ENCODE results near the gene FBXW11.
"Not testable (repeated sequence)": the region's sequence is repeated elsewhere in the genome, so short reads cannot be mapped to it uniquely, and the experiment has no call there.

The FBXW11 gene

GRCh38 chr5:171951218-171951617, 55.2 kb downstream of the FBXW11 start:
- DNase-seq = no peak

- DNase-seq = no peak
Measured at GRCh38 chr5:171946000-171946781, 60.2 kb downstream of the FBXW11 start.

DNA sequence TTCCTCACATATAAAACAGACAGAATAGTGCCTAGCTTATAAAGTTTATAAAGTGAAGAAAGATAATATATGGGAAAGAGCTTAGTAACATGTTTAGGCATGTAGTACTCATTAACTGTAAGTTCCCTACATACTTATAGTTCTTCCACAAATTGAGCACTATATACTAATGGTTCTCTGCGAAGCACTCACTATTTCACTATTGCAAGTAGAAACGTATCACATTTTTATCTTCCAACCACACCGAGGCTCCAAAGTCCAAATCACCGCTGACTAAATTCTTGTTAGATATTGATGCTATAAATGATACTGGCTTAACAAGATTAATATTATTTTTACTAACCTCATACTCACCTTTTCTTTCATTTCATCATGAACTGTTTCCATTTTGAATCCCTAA, 61.0 kb downstream of the FBXW11 start:
- no peak for DNase-seq

- DNase-seq = no peak
Measured at GRCh38 chr5:171945066-171945465, 61.4 kb downstream of the FBXW11 start.

- not testable (repeated sequence) for DNase-seq
Measured at GRCh38 chr5:171942112-171942516, 64.3 kb downstream of the FBXW11 start.

DNA sequence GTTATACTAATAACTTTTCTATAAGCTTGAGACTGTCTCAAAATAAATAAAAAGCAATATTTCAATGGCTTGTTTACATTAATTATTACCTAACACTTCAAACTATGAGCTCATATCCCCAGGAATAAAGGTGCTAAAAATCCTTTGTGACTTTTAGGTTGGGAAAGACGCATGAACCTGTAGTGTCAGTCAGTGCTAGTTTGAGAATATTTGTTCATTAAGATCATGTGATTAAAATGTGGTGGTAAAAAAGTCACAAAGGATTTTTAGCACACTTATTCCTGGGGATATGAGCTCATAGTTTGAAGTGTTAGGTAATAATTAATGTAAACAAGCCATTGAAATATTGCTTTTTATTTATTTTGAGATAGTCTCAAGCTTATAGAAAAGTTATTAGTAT, 64.8 kb downstream of the FBXW11 start:
- not testable (repeated sequence) for DNase-seq

GRCh38 chr5:171941275-171941674, 65.2 kb downstream of the FBXW11 start:
- DNase-seq = not testable (repeated sequence)

DNA sequence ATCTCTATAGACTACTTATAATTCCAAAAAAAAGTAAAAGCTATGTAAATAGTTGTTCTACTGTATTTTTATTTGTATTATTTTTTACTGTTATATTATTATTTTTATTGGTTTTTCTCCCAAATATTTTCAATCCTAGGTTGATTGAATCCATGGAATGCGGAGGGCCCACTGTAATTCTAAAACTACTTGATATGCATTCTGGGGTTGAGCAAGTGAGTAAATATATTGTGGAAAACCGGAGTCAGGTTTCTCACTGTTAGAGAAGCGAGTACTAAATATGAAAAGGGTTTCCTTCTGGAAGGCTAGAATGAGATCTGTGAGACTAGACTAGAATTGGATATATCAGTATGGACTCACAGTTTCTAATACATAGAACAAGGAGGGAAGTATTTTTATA, 66.5 kb downstream of the FBXW11 start:
- no peak for DNase-seq

GRCh38 chr5:171938358-171938757, 68.1 kb downstream of the FBXW11 start:
- no peak for DNase-seq

- DNase-seq = no peak
Measured at GRCh38 chr5:171937351-171937750, 69.1 kb downstream of the FBXW11 start.

DNA sequence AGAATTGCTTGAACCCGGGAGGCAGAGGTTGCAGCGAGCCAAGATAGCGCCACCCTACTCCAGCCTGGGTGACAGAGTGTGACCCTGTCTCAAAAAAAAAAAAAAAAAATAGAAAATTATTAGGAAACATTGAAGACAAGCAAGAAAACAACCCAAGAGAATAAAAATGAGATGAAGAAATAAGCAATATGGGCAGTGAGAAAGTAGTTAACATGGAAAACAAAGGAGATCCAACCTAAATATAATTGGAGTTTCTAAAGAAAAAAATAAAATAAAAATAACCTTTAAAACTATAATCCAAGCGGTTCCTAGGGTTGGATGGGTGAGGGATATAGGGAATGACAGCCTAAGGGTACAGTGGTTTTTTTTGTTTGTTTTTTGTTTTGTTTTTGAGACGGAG, 71.9 kb downstream of the FBXW11 start:
- DNase-seq = no peak

DNA sequence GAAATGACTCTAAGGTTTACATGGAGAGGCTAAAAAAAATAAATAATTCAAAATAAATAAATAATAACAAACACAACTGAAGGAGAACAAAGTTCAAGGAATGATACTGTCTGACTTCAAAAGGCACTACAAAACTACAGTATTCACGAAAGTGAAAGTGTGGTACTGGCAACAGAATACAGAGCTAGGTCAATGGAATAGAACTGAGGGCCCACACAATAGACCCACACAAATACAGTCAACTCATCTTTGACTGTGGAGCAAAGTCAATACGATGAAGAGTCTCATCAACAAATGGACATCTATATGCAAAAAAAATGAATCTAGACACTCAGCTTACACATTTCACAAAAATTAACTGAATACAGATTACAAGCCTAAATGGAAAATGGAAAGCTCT, 75.3 kb downstream of the FBXW11 start:
- no peak for DNase-seq

GRCh38 chr5:171927345-171927941, 79.0 kb downstream of the FBXW11 start:
- DNase-seq = no peak

DNA sequence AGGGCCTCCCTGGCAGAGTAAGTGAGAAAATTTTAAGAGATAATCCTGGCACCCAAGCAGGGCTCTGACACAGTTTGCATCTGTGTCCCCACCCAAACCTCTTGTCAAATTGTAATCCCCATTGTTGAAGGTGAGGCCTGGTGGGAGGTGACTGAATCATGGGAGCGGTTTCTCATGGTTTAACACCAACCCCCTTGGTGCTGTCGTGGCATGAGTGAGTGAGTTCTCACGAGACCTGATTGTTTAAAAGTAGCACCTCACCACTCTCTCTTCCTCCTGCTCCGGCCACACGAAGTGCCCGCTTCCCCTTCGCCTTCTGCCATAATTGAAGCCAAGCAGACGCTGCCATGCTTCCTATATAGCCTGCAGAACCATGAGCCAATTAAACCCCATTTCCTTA, 80.1 kb downstream of the FBXW11 start:
- DNase-seq = no peak

DNA sequence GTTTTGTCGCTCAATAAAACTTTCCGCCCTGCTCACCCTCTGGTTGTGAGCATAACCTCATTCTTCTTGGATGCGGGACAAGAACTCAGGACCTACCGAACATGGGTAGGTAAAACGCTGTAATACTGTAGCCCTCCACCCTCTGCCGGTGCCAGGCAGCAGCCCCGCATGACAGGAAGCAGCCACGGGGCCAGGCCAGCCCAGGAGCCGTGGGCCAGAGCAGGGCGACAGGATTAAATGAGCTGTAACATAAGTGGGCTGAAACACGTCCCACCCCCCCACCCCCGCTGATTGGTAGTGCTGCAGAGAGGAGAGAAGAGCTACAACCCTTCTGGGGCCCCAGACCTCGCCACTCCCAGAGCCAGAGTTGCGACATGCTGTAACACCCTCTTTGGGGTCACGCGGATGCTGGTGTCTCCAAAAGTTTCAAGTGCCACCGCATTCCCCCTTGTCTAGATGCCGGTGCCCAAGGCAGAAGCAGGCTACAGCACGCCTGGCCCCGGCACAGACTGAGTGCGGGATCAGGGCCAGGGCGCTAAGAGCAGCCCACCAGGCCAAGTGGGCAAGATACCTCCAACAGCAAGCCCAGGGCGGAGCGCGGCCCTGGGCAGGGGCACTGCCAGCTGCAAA, 81.8 kb downstream of the FBXW11 start:
- no peak for DNase-seq

DNA sequence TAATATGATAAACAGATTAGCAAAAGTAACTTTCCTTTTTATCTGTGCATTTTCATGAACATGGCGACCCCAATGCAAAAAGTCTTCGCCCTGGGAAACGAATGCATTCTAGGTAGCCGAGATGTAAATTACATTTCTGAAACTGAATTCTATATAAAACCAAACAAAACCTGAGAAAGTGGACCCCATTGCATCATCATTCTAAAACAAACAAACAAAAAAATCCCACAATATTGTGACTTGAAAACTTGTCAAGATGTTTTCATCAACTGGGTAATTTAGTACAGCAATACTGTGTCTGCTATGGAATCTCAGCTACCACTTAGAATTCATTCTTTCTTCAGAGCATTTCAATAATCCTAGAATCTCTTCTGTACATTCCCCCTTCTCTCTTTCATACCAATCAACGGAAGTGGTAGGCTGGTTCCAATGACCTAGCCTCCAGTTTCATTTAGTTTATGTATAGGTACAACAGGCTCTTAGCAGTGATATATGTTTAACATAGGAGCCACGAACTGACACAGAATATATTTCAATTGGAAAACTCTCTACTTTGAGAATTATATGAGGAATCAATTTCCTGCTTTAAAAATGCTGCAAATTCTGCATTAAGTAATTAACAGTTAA, 85.6 kb downstream of the FBXW11 start:
- no peak for DNase-seq

- DNase-seq = not testable (repeated sequence)
Measured at GRCh38 chr5:171915700-171916099, 90.7 kb downstream of the FBXW11 start.

DNA sequence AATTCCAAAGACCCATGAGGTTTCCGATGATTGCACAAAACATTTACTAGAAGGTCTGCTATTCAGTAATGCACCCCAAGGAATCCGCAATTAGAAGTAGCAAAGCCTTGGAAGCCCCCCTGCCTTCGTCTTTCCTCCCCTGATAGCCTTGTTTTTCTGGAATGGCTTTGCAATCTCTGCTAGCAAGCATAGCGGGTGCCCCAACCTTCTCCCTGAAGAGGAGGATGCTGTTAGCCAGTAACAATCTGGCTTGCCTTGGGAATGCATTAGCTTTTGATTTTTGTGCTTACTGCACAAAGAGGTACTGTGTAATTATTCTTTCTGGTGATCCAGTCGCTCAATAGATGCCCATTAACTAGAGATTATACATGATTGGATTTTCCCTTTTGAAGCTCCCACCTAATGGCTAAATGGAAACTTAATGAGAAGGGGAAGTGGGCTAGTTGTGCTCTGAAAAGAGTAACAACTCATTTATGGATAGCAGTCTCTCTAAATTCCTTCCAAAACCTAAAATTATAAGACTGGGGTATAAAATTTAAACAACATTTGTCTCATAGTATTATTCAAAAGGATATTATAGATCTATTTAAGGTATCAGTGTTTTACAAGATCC, 91.6 kb downstream of the FBXW11 start:
- no peak for DNase-seq

- DNase-seq = no peak
Measured at GRCh38 chr5:171913987-171914273, 92.5 kb downstream of the FBXW11 start.

DNA sequence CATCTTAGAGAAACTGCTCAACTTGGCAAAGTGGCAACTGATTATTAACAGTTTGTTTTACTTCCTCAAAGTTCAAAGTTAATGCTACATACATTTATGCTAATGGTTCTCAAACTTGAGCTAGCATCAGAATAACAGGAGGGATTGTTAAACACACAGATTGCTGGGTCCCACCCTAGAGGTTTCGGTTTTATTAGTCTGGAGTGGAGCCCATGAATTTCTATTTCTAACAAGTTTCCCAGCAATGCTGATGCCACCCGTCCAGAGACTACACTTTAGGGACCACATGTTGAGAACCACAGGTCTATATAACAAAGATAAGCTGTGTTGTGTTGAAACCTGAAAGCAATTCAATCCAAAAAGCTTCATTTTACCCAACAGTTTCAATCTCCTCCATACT, 95.3 kb downstream of the FBXW11 start:
- DNase-seq = no peak

DNA sequence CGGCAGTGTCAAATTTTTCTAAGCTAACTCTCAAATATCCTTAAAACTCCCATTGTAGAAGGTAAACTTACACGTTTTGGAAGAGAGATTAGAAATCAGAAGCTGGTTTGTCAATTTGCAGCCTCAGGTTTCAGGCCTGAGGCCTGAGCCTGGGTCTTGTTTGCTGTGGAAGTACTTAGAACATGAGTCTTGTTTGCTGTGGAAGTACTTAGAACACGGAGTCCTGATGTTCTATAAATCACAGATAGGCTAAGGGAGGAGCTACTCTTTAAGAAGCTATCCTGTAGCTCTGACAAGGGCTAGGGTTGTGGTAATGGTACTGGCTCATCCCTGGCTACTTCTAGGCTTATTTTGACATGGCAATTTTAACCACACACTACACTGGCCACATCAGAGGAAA, 97.8 kb downstream of the FBXW11 start:
- no peak for DNase-seq

- no peak for DNase-seq
Measured at GRCh38 chr5:171907725-171908343, 98.6 kb downstream of the FBXW11 start.
